ENCODE data around the gene KIAA0930.

DNA sequence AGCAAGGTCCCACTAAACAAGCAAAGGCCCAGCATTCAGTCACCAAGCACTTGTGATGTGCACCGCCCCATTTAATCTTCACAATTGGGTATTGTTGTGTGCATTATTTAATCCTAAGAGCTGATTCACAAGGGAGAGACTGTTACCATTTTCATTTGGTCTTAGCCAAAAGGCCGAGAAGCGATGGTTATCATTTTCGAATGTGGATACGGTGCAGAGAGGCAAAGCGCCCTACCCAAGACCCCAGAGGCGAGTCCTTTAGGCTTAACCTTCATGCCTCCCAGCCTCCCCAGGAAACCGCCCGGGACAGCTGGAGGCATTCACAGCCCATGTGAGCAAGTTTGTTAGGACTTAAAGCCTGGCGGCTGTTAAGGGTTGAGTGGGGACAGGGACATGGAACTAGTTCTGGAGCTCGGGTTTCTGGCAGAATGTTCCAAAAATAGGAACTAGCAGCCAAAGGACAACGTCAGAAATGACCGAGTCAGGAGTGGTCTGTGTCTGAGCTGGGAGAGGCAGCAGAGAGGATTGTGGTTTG is 31.0 kb upstream of the KIAA0930 start:
- TF ChIP-seq, protein P1, sequence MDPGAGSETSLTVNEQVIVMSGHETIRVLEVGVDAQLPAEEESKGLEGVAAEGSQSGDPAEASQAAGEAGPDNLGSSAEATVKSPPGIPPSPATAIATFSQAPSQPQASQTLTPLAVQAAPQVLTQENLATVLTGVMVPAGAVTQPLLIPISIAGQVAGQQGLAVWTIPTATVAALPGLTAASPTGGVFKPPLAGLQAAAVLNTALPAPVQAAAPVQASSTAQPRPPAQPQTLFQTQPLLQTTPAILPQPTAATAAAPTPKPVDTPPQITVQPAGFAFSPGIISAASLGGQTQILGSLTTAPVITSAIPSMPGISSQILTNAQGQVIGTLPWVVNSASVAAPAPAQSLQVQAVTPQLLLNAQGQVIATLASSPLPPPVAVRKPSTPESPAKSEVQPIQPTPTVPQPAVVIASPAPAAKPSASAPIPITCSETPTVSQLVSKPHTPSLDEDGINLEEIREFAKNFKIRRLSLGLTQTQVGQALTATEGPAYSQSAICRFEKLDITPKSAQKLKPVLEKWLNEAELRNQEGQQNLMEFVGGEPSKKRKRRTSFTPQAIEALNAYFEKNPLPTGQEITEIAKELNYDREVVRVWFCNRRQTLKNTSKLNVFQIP (CRISPR knock-in tag; IDR thresholded peaks at IDR 0.05; ENCODE audit: borderline replicate concordance, low read depth), result no peak
- no peak for TF ChIP-seq ZNF8 (CRISPR knock-in tag; IDR thresholded peaks at IDR 0.05)

Data from SK-N-SH treated with all-trans-retinoic acid at 6 μM for 48 hours (cell line).